A673 (cell line): ENCODE measurements around the gene PTGES3L.

Experiments
- CTCF ChIP-seq: fragments of 300-800, 200-600 bp; sonication (generic); conservative IDR thresholded peaks from 2 replicates; pipeline ENCODE4 v1.5.1; 2017; ENCODE audit warnings: low read depth, mild to moderate bottlenecking, antibody characterized with exemption, low read length, moderate library complexity, mixed read lengths
- EZH2 ChIP-seq: fragments of 200-600 bp; sonication (generic); IDR thresholded peaks from 2 replicates; pipeline ENCODE4 v1.6.1; 2017; ENCODE audit warnings: borderline replicate concordance, low read depth, mild to moderate bottlenecking, mixed read lengths, antibody characterized with exemption, low read length; ENCODE audit not compliant: poor library complexity, severe bottlenecking

GRCh38 chr17:43026595-43026994 lies 46.7 kb upstream of the PTGES3L start:
- TF ChIP-seq CTCF (no peak), EZH2 (no peak)
